K562 (cell line): Measurements from ENCODE around the gene SCLT1. TPM values are rescaled to one million over a fixed set of nuclear protein-coding genes. Genes with fewer than 3 reads are reported as not detected.

Source experiments
- ATAC-seq: fragments of 200-7000 bp; cut with Tn5 transposase; 3 replicates; pipeline ENCODE4 v1.9.1; 2020; ENCODE audit warnings: moderate library complexity
- BruUV-seq: library from RNA; stranded (reverse); fragments of 400-500 nt; replicated peaks from 2 replicates; lab custom pipeline; 2021; lab: Mats Ljungman, UMichigan
- CTCF ChIA-PET: fragments of 300-600 bp; formaldehyde crosslinking; extraction: SDS; loops from one replicate; lab custom pipeline; 2021; ENCODE audit warnings: low intra/inter-chr PET ratio; lab: Yijun Ruan, JAX
- POLR2A ChIA-PET: fragments of 300-600, 350-650 bp; sonication (Branson Sonifier 250); formaldehyde crosslinking; extraction: SDS; loops from one replicate; lab custom pipeline; 2021; ENCODE audit warnings: antibody characterized with exemption, inconsistent platforms; lab: Yijun Ruan, JAX
- DNase-seq, 4 experiments: peaks; one replicate each; pipeline versions ENCODE4 v3.0.0 to v3.0.0-alpha.2; 2011 to 2018; ENCODE audit warnings: low spot score in 3 of 4, mixed read lengths in 3 of 4; ENCODE audit errors: extremely low read depth in 1 of 4
- FAIRE-seq: peaks from 2 replicates; lab custom pipeline; 2011; peaks lifted over from hg19 to GRCh38; lab: Jason Lieb, UNC
- H2AFZ ChIP-seq: 2 replicates; pipeline ENCODE4 v1.6.0; 2011; ENCODE audit warnings: low read depth, low read length, control low read depth, inconsistent platforms
- H3K27ac ChIP-seq: fragments of 200-600 bp; 3 replicates; pipeline ENCODE4 v1.8.0; 2011; ENCODE audit warnings: low read depth, mild to moderate bottlenecking, control low read depth, inconsistent platforms, low read length, moderate library complexity, mixed read lengths; ENCODE audit errors: extremely low read depth
- H3K27me3 ChIP-seq, 2 experiments: fragments of 300-600 bp in 1 of 2; 2 replicates in 1 of 2; 3 replicates in 1 of 2; pipeline versions ENCODE4 v1.6.0 to v1.8.0; 2011; ENCODE audit warnings: inconsistent platforms in 2 of 2, low read length in 2 of 2, mild to moderate bottlenecking in 1 of 2, mixed read lengths in 1 of 2, moderate library complexity in 1 of 2; ENCODE audit not compliant: control insufficient read depth in 2 of 2, insufficient read depth in 2 of 2
- H3K36me3 ChIP-seq: fragments of 300-600 bp; 3 replicates; pipeline ENCODE4 v1.8.0; 2011; ENCODE audit warnings: mild to moderate bottlenecking, low read length, inconsistent platforms; ENCODE audit not compliant: control insufficient read depth, insufficient read depth
- H3K4me1 ChIP-seq, 2 experiments: fragments of 200-600 bp in 1 of 2; replicated peaks in 1 of 2; 2 replicates in 1 of 2; 3 replicates in 1 of 2; pipeline versions ENCODE4 v1.5.1 to v1.8.0; 2011; ENCODE audit warnings: inconsistent platforms in 2 of 2, low read length in 2 of 2, mild to moderate bottlenecking in 1 of 2, mixed read lengths in 1 of 2, moderate library complexity in 1 of 2; ENCODE audit not compliant: control insufficient read depth in 2 of 2, insufficient read depth in 2 of 2
- H3K4me2 ChIP-seq: 2 replicates; pipeline ENCODE4 v1.6.1; 2011; ENCODE audit warnings: low read length, control low read depth, inconsistent platforms, mixed read lengths; ENCODE audit not compliant: insufficient read depth
- H3K4me3 ChIP-seq: fragments of 200-600 bp; sonication (generic), shearing (Covaris generic); 2 replicates; pipeline ENCODE4 v1.5.1; 2016; ENCODE audit warnings: control low read depth, inconsistent platforms
- H3K79me2 ChIP-seq: fragments of 200-600 bp; 3 replicates; pipeline ENCODE4 v1.8.0; 2011; ENCODE audit warnings: low read length, inconsistent platforms; ENCODE audit not compliant: control insufficient read depth, insufficient read depth
- H3K9ac ChIP-seq, 2 experiments: 2 replicates each; pipeline versions ENCODE4 v1.6.0 to v1.6.1; 2011; ENCODE audit warnings: low read depth in 2 of 2, low read length in 2 of 2, control low read depth in 1 of 2, inconsistent platforms in 1 of 2, mild to moderate bottlenecking in 1 of 2, mixed read lengths in 1 of 2; ENCODE audit not compliant: insufficient read depth in 1 of 2
- H3K9me1 ChIP-seq: one replicate; pipeline ENCODE4 v1.6.0; 2011; ENCODE audit warnings: inconsistent platforms, mild to moderate bottlenecking, low read length, moderate library complexity; ENCODE audit not compliant: control insufficient read depth, insufficient read depth
- H3K9me3 ChIP-seq: replicated peaks from 2 replicates; pipeline ENCODE4 v1.5.1; 2011; ENCODE audit warnings: low read depth, low read length, inconsistent platforms; ENCODE audit not compliant: control insufficient read depth, insufficient read depth
- H4K20me1 ChIP-seq: replicated peaks from 2 replicates; pipeline ENCODE4 v1.6.1; 2011; ENCODE audit warnings: low read length, inconsistent platforms, mixed read lengths; ENCODE audit not compliant: control insufficient read depth, insufficient read depth
- ASH1L ChIP-seq: fragments of 450-650 bp; IDR thresholded peaks from 2 replicates; pipeline ENCODE4 v1.6.1; 2018; ENCODE audit warnings: borderline replicate concordance, mild to moderate bottlenecking, low read depth; ENCODE audit not compliant: partially characterized antibody
- CEBPB ChIP-seq: fragments of 450-650 bp; IDR thresholded peaks from 2 replicates; pipeline ENCODE4 v1.6.1; 2016; ENCODE audit warnings: missing genetic modification characterization, missing compliant biosample characterization
- CEBPG ChIP-seq, 3 experiments: fragments of 200-800 bp in 1 of 3; sonication (Bioruptor generic) in 1 of 3; sonication (generic) in 1 of 3; formaldehyde crosslinking in 1 of 3; IDR thresholded peaks in 2 of 3; conservative IDR thresholded peaks in 1 of 3; 2 replicates each; pipeline versions ENCODE4 v1.6.1 to v1.8.0; 2016 to 2022; ENCODE audit warnings: missing compliant biosample characterization in 2 of 3, missing genetic modification characterization in 2 of 3, mild to moderate bottlenecking in 1 of 3, missing genetic modification reagents in 1 of 3
- GTF2B ChIP-seq: IDR thresholded peaks from 2 replicates; pipeline ENCODE4 v1.6.1; 2011; ENCODE audit not compliant: insufficient read length; ENCODE audit errors: extremely low read depth
- HLTF ChIP-seq: fragments of 450-650 bp; IDR thresholded peaks from 2 replicates; pipeline ENCODE4 v1.6.1; 2016
- IRF9 ChIP-seq: fragments of 450-650 bp; IDR thresholded peaks from 2 replicates; pipeline ENCODE4 v1.6.1; 2016; ENCODE audit warnings: missing biosample characterization, missing genetic modification characterization
- MTA3 ChIP-seq: fragments of 450-650 bp; formaldehyde crosslinking; IDR thresholded peaks from 2 replicates; pipeline ENCODE4 v1.6.1; 2017; ENCODE audit warnings: mild to moderate bottlenecking, borderline replicate concordance
- PYGO2 ChIP-seq: fragments of 450-650 bp; IDR thresholded peaks from 2 replicates; pipeline ENCODE4 v1.6.1; 2016; ENCODE audit warnings: mild to moderate bottlenecking, missing genetic modification characterization, moderate library complexity, missing compliant biosample characterization
- SNAPC5 ChIP-seq: fragments of 250-450 bp; sonication (Bioruptor Pico); IDR thresholded peaks from 2 replicates; pipeline ENCODE4 v1.8.0; 2021; ENCODE audit warnings: moderate library complexity, mild to moderate bottlenecking, inconsistent platforms
- WGBS: fragments of 100-300 bp; shearing (Covaris generic); methylation state at CpG from one replicate; pipeline ENCODE4 v1.1.6; 2016; ENCODE audit warnings: low coverage, mixed read lengths; ENCODE audit not compliant: insufficient coverage; ENCODE audit errors: missing lambda C conversion rate; 5-methylcytosine and 5-hydroxymethylcytosine counted together
- in situ Hi-C: fragments of 300-500 bp; cut with MboI; formaldehyde crosslinking; loops from 4 replicates; pipeline ENCODE4 v1.15.0; 2018; ENCODE audit warnings: inconsistent platforms, mixed read lengths
- intact Hi-C: fragments of 100-400 bp; cut with micrococcal nuclease; formaldehyde crosslinking; loops from 2 replicates; pipeline ENCODE4 v1.14.2; 2022
- polyA plus RNA-seq, 8 experiments: library from polyadenylated mRNA; depleted of rRNA in 4 of 8; stranded (reverse) in 5 of 8; unstranded in 3 of 8; fragments of >200 nt; fragmentation: Nextera tagmentation in 2 of 8; fragmentation: Illumina TruSeq in 1 of 8; extraction: Ambion mirVana in 2 of 8; extraction: Trizol in 1 of 8; gene quantifications; 2 replicates each; pipeline versions ENCODE4 v1.2.1 to v1.2.3, GENCODE V29; 2011 to 2014; ENCODE audit warnings: inconsistent platforms in 1 of 8, missing spikeins in 1 of 8
- total RNA-seq, 7 experiments: library from RNA; depleted of rRNA in 6 of 7; stranded (reverse); fragments of >200 nt in 6 of 7; fragmentation: Illumina TruSeq in 2 of 7; extraction: Trizol in 2 of 7; gene quantifications; 2 replicates each; pipeline versions ENCODE4 v1.2.1 to v1.2.3, GENCODE V29; 2011 to 2021; ENCODE audit warnings: low replicate concordance in 1 of 7

SCLT1 gene
- total and polyA plus RNA-seq, 9 of the 15 experiments (the other 6 are each of a cell fraction or from before 2014, with no cell fraction given) = 8.0 to 31.9 (median 24.2) TPM

GRCh38 chr4:128880662-128881061 lies 212.7 kb downstream of the SCLT1 start:
- 0 out of 3 replicates have a peak, but pooled peaks cover 3% of the 10 kb centered on the region for H3K36me3 ChIP-seq
- ChIA-PET POLR2A (no interaction called here), CTCF (no interaction called here)
- no peaks in the 10 kb centered on the region for H3K9me1 ChIP-seq
- WGBS = 54% methylated on average over 4 of the region's 4 CpGs
- H3K4me2 ChIP-seq = no peak overlapping the region
- ATAC-seq = no peak
- no peak overlapping the region for H3K9ac ChIP-seq
- no peak for FAIRE-seq
- H3K27me3 ChIP-seq = no peaks in the 10 kb centered on the region
- H3K27ac ChIP-seq = no peak overlapping the region
- no peaks in the 10 kb centered on the region for H3K9me3 ChIP-seq
- in situ Hi-C loops (no loop called here), intact Hi-C loops (loop anchor here (10.0 kb wide), 1 partner anchor 444 kb away; no protein-coding TSS in a partner anchor)
- BruUV-seq = no TSS peak
- no peaks in the 10 kb centered on the region for H3K79me2 ChIP-seq
- no peak overlapping the region for H3K4me3 ChIP-seq
- no peak overlapping the region for H2AFZ ChIP-seq
- peak; percentile 88 for TF ChIP-seq CEBPB (tag)
- no peak for TF ChIP-seq CEBPG (CRISPR knock-in tag; IDR thresholded peaks at IDR 0.05)
- peak; percentile 39 to 73; a peak in 2 of 4 replicates for TF ChIP-seq CEBPG (tag; conservative IDR thresholded peaks at IDR 0.05 in 1 of 2, IDR thresholded peaks at IDR 0.05 in 1 of 2)
- no peak for TF ChIP-seq SNAPC5 (CRISPR knock-in tag)
- H3K4me1 ChIP-seq = no peaks in the 10 kb centered on the region
- DNase-seq = no peak
- H4K20me1 ChIP-seq = no peaks in the 10 kb centered on the region

- Histone ChIP-seq H2AFZ (no peak overlapping the region), H3K9me1 (no peaks in the 10 kb centered on the region), H3K79me2 (no peaks in the 10 kb centered on the region), H4K20me1 (no peaks in the 10 kb centered on the region), H3K4me1 (no peaks in the 10 kb centered on the region), H3K4me3 (no peak overlapping the region), H3K27ac (no peak overlapping the region), H3K27me3 (no peaks in the 10 kb centered on the region), H3K4me2 (no peak overlapping the region), H3K9me3 (no peaks in the 10 kb centered on the region), H3K36me3 (0 out of 3 replicates have a peak, but pooled peaks cover 3% of the 10 kb centered on the region), H3K9ac (no peak overlapping the region)
- ChIA-PET CTCF (no interaction called here), POLR2A (no interaction called here)
- intact Hi-C loops (loop anchor here (10.0 kb wide), 2 partner anchors 215 to 445 kb away; partner anchors contain the start of genes C4orf33 and SCLT1), in situ Hi-C loops (no loop called here)
- DNase-seq (no peak), FAIRE-seq (no peak), ATAC-seq (no peak)
- BruUV-seq = no TSS peak
- WGBS = 16% methylated on average over 2 of the region's 2 CpGs
- TF ChIP-seq ASH1L = no peak
- no peak for TF ChIP-seq IRF9
- no peak for TF ChIP-seq PYGO2 (tag)
- no peak for TF ChIP-seq GTF2B
- TF ChIP-seq HLTF = no peak
- no peak for TF ChIP-seq MTA3
Observed at GRCh38 chr4:128879971-128880370, 213.4 kb downstream of the SCLT1 start.
